GM19324 (cell line): Measurements from ENCODE around the gene HPS3.
"Not testable (repeated sequence)": the region's sequence is repeated elsewhere in the genome, so short reads cannot be mapped to it uniquely, and the experiment has no call there.

Experiments
- ATAC-seq: cut with Tn5 transposase; IDR thresholded peaks from one replicate; pipeline ENCODE4 v1.9.1; 2021; ENCODE audit warnings: mild to moderate bottlenecking, moderate library complexity; ENCODE audit not compliant: unreplicated experiment, low FRiP score

The HPS3 gene

DNA sequence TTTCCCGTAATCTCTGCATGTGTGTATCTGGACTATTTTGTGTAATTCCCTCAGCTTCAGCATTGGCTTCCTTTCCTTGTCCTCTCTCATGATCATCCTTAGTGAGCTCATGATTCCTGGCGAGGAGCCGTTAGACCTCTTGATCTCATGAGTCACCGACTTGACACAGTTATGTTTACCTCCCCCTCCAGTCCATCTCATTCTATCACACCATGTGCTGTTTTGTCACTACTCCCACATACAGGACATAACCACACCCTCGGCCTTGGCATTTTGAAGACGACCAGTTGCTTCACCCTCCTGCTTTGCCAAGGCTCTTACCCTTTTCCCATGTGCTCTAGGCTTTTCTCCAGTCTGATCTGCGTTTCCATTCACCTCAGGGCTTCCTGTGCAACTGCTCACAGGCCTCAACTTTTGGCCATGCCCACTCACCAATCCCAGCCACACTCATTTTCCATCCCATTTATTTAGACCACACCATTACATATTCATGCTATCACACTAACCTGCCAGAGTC, 50.7 kb downstream of the HPS3 start:
- ATAC-seq = no peak

GRCh38 chr3:149181182-149181581, 51.7 kb downstream of the HPS3 start:
- ATAC-seq = no peak

DNA sequence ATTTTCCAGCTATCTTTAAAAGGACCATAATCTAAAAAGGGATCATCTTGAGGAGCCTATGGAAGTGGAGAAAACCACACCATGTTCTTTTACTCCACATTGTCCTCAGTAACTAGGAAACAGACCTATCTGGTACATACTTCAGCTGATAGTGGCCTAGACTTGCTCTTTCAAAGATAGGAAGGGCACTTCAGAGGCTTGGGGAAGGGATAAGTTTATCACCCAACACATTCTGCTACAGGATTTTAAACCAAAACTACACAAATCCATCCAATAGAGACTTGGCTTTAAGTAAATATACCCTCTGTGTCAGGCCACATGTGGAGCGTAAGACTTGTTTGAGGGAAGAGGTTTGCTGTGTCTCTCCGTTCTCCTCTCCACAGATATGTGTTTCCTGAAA, 56.8 kb downstream of the HPS3 start:
- ATAC-seq = no peak

DNA sequence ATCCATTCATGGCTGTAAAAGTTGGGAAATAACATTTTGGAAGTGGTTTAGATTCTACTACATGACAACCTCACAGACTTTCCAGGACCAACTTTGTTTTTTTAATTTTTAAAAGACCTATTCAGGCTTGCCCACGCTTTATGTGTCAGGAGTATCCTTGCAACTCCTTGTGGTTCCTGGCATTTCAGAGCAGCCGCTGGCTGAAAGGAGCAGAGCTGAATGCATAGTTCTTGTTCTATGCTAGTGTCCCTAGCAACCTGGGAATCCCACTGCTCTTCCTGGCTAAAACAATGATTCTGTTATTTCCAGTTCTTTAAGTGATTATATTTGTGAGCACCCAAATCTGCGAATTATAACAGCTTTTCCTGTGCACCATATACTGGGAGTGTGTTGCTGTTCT, 57.3 kb downstream of the HPS3 start:
- ATAC-seq = no peak

DNA sequence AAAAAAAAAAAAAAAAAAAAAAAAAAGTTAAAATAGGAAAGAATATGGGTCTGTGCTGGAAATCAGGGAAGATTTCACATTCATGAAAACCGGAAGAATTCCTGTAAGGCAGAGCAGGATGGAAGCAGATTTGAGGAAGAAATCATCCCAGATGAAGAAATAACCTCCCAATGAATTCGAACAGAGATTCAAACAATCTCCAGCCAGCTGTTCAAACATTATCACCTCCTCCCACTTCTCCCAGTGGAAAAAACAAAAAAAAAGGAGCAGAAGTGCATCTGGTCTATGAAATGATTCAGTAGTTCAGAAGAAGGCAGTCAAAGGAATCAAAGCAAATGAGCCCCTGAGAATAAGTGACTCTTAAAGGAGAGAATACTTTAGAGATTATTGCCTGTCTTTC, 59.1 kb downstream of the HPS3 start:
- no peak for ATAC-seq

GRCh38 chr3:149195221-149195620, 65.8 kb downstream of the HPS3 start:
- ATAC-seq = no peak

DNA sequence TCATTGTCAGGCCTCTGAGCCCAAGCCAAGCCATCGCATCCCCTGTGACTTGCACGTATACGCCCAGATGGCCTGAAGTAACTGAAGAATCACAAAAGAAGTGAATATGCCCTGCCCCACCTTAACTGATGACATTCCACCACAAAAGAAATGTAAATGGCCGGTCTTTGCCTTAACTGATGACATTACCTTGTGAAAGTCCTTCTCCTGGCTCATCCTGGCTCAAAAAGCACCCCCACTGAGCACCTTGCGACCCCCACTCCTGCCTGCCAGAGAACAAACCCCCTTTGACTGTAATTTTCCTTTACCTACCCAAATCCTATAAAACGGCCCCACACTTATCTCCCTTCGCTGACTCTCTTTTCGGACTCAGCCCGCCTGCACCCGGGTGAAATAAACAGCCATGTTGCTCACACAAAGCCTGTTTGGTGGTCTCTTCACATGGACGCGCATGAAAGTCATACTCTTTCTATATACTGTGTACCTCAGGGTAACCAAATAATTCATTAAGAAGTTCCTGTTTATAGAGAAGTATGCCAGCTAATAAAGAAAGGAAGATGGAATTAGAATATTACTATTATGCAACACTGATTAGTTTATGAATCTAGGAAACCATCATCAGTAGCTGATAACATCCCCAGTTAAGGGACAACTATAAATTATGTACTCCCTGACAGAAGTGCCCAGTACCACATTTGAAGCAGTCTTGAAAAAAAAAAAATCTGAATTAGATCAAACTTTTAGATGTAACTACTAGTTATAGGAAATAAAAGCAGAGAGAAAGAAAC, 67.6 kb downstream of the HPS3 start:
- not testable (repeated sequence) for ATAC-seq

DNA sequence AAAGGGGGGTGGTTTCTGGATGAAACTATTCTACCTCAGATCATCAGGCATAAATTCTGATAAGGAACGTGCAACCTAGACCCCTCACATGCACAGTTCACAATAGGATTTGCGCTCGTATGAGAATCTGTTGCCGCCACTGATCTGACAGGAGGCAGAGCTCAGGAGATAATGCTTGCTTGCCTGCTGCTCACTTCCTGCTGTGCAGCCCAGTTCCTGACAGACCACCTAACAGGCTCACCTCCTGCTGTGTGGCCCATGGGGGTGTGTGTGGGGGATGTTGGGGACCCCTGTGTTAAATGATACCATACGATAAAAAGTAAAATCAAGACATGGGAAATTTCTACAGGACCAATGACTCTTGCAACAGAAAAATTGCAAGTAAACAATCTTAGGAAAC, 68.2 kb downstream of the HPS3 start:
- ATAC-seq = no peak

DNA sequence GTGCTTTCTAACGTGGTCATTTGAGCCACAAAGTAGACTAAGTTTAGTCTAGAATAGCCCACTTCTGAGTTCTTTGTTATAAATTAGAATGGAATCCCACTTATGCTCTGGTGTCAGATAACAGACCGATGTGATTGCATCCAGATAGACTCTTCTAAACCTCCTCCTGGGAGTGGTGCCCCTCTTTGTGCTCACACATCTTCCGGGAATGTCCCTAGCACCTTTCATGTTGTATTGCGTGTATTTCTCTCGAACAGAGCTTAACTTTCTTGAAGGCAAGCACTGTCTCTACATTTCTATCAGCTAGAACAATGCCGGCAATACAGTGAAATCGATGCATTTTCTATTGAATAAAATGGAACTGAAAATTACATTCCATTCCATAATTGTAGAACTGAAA, 69.2 kb downstream of the HPS3 start:
- ATAC-seq = no peak

DNA sequence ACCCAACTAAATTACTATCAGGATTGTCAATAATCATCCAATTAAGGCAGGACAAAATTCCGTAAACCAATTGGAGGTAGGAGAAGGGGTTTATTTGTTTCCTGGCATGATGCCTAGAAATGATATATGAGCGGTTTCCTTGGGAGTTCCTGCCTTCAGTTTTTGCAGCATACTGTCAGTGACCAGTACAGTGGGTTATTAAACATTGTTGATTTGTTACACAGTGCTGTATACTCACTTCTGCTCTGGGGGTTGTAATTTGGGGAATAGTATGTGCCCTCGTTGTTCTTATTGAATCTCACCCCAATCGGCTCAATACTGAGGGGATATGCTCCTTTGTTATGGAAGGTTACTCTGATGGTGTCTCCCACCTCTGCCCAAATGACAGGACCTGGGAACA, 70.0 kb downstream of the HPS3 start:
- ATAC-seq = no peak

GRCh38 chr3:149203758-149204157, 74.3 kb downstream of the HPS3 start:
- ATAC-seq = peak; percentile 93

GRCh38 chr3:149204390-149204991, 75.1 kb downstream of the HPS3 start:
- ATAC-seq = no peak

GRCh38 chr3:149207475-149207874, 78.0 kb downstream of the HPS3 start:
- no peak for ATAC-seq

DNA sequence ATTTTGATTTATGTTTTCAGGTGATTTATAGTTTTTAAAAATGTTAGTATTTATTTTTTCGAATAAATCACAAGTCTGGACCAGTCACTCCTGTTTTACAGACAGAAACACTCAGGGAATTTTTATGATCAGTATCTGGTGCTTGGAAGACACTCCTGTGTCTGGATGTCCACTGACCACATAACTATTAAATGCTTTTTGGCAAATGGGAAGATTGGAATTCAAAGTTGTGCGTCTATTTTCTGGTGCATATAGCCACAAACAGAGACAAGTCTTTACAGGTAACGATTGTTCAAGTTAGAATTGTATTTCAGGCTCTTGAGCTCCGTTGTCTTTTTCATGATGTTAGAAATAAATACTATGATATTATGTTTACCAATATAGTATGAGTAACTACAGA, 80.0 kb downstream of the HPS3 start:
- no peak for ATAC-seq

DNA sequence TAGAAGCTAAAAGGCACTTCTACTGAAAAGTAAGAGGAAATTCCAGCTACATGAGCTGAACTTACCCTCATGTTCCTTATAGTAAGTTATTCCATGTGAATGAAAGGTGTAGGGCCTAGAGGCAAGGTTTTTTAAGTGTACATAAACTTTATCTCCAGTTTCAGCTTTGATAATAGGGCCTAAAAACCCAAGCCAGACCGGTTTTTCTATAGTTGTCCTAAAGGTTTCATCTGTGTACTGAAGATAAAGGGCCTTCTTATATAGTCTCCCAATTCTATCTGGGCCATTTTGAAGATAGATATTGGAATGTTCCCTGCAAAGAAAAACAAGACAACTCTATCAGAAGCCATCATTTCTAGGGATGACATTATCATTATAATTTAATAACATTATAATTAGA, 82.9 kb downstream of the HPS3 start:
- no peak for ATAC-seq

DNA sequence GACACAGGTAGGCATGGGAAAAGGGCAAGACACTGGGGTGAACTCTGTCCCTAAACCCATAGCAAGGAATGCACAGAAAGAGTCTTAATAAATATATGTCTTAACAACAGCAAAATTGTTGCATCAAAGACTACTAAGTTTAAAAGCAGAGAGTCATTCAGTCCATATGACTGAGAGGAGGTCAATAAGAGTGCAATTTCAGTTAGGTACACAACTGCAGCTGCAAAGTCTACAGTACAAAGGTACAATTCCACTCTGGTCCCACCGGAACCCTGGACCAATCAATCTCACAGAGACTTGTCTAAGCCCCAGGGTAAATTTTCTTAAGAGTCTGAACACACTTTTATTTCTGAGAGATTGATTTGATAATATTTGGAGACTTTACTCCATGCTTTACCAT, 85.3 kb downstream of the HPS3 start:
- no peak for ATAC-seq

DNA sequence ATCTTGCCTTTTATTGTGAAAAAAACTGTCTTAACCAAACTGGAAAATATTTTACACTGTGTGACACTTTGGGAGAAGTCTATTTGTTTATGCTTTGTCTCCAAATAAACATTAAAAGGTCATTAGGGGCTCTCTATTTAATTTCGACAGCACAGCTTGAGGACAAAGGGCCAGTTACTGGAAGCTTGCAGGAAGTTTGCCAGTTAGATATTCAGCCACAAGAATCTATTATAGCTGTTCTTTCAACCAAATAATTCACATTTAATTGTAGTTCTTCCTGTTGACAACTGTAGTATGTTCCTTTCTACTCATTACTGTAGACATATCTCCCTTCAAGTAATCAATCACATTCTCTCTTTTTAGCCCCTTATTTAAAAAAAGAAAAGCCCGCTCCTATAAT, 86.1 kb downstream of the HPS3 start:
- ATAC-seq = no peak

DNA sequence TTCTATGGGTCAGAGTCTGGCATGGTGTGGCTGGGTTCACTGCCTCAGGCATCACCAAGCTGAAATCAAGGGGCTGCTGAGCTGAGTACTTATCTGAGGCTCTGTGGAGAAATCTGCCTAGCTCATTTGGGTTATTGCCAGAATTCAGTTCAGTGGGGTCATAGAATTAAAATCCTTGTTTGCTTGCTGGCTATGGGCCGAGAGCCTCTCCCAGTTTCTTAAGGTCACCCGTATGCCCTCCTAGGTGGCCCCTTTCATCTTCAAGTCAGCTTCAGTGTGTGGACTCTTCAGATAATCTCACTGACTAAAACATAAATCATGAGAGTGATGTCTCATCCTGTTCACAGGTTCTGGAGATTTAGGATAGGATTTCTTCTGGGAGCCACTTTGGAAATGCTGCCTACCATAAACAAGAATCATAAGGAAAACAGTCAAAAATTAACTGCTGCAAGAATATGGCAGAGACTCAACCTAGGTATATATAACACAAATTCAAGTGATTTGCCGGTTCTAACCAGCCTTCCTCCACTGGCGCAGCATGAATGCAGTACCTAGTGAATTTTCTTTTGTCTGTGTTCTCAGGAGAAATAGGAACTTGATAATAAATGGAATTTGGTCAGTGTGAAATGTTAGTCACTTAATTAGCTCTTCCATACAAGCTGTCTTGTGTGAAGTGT, 86.9 kb downstream of the HPS3 start:
- ATAC-seq = no peak

GRCh38 chr3:149217347-149217746, 87.9 kb downstream of the HPS3 start:
- no peak for ATAC-seq

DNA sequence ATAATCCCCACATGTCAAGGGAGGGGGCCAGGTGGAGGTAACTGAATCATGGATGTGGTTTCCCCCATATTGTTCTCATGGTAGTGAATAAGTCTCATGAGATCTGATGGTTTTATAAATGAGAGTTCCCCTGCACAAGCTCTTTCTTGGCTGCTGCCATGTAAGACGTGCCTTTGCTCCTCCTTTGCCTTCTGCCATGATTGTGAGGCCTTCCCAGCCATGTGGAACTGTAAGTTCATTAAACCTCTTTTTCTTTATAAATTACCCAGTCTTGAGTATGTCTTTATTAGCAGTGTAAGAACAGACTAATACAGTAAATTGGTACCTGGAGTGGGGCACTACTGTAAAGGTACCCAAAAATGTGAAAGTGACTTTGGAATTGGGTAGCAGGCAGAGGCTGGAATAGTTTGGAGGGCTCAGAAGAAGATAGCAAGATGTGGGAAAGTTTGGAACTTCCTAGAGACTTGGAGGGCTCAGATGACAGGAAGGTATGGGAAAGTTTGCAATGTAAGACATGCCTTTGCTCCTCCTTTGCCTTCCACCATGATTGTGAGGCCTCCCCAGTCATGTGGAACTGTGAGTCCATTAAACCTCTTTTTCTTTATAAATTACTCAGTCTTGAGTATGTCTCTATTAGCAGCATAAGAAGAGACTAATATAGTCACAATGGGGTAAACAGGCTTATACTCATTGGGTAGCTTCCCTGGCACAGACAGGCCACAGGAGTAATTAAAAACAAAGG, 90.1 kb downstream of the HPS3 start:
- ATAC-seq = not testable (repeated sequence)
